Vagina (tissue), 2 donors: ENCODE measurements around the gene KRTAP2-1. TPM values are rescaled to one million over a fixed set of nuclear protein-coding genes. Genes with fewer than 3 reads are reported as not detected.

Experiments
- DNase-seq, 2 donors: peaks; one replicate each; pipeline ENCODE4 v3.0.0-alpha.2; 2017; ENCODE audit errors: extremely low spot score in 2 of 2
- H3K27ac ChIP-seq: fragments of 200-600 bp; sonication (generic); one replicate; pipeline ENCODE4 v1.5.1; 2019
- H3K27me3 ChIP-seq: fragments of 200-600 bp; sonication (generic); one replicate; pipeline ENCODE4 v1.5.1; 2019
- H3K36me3 ChIP-seq, 2 donors: fragments of 200-600 bp; sonication (generic); one replicate each; pipeline ENCODE4 v1.5.1; 2017 to 2019
- H3K4me1 ChIP-seq: fragments of 200-600 bp; sonication (generic); one replicate; pipeline ENCODE4 v1.5.1; 2019
- H3K4me3 ChIP-seq, 2 donors: fragments of 200-600 bp; sonication (generic); 1 replicate in 1 of 2; 2 replicates in 1 of 2; pipeline ENCODE4 v1.5.1; 2016 to 2019
- H3K9me3 ChIP-seq: fragments of 200-600 bp; sonication (generic); one replicate; pipeline ENCODE4 v1.5.1; 2019
- POLR2A ChIP-seq, 2 donors: fragments of 450-650 bp; IDR thresholded peaks; one replicate each; pipeline ENCODE4 v1.6.1; 2017; ENCODE audit warnings: antibody characterized with exemption in 2 of 2, mild to moderate bottlenecking in 2 of 2, moderate library complexity in 2 of 2
- POLR2AphosphoS5 ChIP-seq, 2 donors: sonication (generic); formaldehyde crosslinking; IDR thresholded peaks; one replicate each; pipeline ENCODE4 v1.9.0; 2017; ENCODE audit warnings: antibody characterized with exemption in 2 of 2, mild to moderate bottlenecking in 2 of 2, low read depth in 1 of 2; ENCODE audit not compliant: insufficient read depth in 1 of 2
- intact Hi-C: fragments of 100-400 bp; cut with DNase I; formaldehyde crosslinking; loops from one replicate; pipeline ENCODE4 v1.15.1; 2023
- total RNA-seq: library from RNA; depleted of rRNA; stranded (reverse); fragments of >200 nt; gene quantifications from one replicate; pipeline ENCODE4 v1.2.3, GENCODE V29; 2016
- TF ChIP-seq, protein P1 (sequence below), 3 experiments: fragments of 450-650 bp in 2 of 3; fragments of 200-600 bp in 1 of 3; sonication (generic) in 1 of 3; IDR thresholded peaks; one replicate each; pipeline ENCODE4 v1.5.1; 2017 to 2019; ENCODE audit warnings: antibody characterized with exemption in 3 of 3, mild to moderate bottlenecking in 2 of 3, moderate library complexity in 2 of 3

The KRTAP2-1 gene
- total RNA-seq, 1 donor from 2014 or later: not detected

DNA sequence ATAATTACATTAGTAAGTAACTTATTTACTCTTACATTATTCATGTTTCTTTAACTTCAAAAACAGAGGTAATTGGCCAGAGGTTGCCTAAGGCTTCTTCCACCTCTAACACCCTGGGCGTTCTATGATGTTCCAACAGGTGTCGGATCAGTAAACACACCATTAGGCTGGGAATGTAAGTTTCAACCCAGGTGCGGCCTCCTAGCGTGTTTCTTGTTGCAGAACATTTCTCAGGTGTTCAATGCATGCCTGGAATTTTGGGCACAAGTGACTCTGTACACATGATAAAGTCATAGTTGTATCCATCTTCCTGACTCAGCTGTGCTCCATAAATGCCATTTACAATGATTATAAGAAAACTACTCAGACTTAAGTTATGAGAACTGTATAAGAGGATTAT is 6.9 kb upstream of the KRTAP2-1 start:
- H3K36me3 ChIP-seq: no peaks in the 10 kb centered on the region
- no peaks in the 10 kb centered on the region for H3K27me3 ChIP-seq
- H3K4me3 ChIP-seq: no peak overlapping the region
- H3K9me3 ChIP-seq: no peaks in the 10 kb centered on the region
- H3K27ac ChIP-seq: no peak overlapping the region
- DNase-seq: no peak
- intact Hi-C loops: no loop called here
- no peaks in the 10 kb centered on the region for H3K4me1 ChIP-seq
- TF ChIP-seq POLR2AphosphoS5 (IDR thresholded peaks at IDR 0.05; ENCODE audit: insufficient read depth in 1 of 2, low read depth in 1 of 2) (no peak), POLR2A (IDR thresholded peaks at IDR 0.05) (no peak)
- TF ChIP-seq, protein P1, sequence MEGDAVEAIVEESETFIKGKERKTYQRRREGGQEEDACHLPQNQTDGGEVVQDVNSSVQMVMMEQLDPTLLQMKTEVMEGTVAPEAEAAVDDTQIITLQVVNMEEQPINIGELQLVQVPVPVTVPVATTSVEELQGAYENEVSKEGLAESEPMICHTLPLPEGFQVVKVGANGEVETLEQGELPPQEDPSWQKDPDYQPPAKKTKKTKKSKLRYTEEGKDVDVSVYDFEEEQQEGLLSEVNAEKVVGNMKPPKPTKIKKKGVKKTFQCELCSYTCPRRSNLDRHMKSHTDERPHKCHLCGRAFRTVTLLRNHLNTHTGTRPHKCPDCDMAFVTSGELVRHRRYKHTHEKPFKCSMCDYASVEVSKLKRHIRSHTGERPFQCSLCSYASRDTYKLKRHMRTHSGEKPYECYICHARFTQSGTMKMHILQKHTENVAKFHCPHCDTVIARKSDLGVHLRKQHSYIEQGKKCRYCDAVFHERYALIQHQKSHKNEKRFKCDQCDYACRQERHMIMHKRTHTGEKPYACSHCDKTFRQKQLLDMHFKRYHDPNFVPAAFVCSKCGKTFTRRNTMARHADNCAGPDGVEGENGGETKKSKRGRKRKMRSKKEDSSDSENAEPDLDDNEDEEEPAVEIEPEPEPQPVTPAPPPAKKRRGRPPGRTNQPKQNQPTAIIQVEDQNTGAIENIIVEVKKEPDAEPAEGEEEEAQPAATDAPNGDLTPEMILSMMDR (IDR thresholded peaks at IDR 0.05): no peak

GRCh38 chr17:41052566-41052965 is 5.5 kb upstream of the KRTAP2-1 start:
- Histone ChIP-seq H3K4me1 (no peaks in the 10 kb centered on the region), H3K9me3 (no peaks in the 10 kb centered on the region), H3K27ac (no peak overlapping the region), H3K4me3 (no peak overlapping the region), H3K27me3 (no peaks in the 10 kb centered on the region), H3K36me3 (no peaks in the 10 kb centered on the region)
- TF ChIP-seq POLR2A (IDR thresholded peaks at IDR 0.05): no peak
- TF ChIP-seq, protein P1 (IDR thresholded peaks at IDR 0.05): no peak
- no peak for TF ChIP-seq POLR2AphosphoS5 (IDR thresholded peaks at IDR 0.05; ENCODE audit: insufficient read depth in 1 of 2, low read depth in 1 of 2)
- intact Hi-C loops: no loop called here
- DNase-seq: no peak

GRCh38 chr17:41049110-41049509 is 2.0 kb upstream of the KRTAP2-1 start:
- H3K4me1 ChIP-seq: no peaks in the 10 kb centered on the region
- no peaks in the 10 kb centered on the region for H3K9me3 ChIP-seq
- no peak overlapping the region for H3K4me3 ChIP-seq
- DNase-seq: no peak
- intact Hi-C loops: no loop called here
- no peaks in the 10 kb centered on the region for H3K36me3 ChIP-seq
- no peak overlapping the region for H3K27ac ChIP-seq
- no peaks in the 10 kb centered on the region for H3K27me3 ChIP-seq
- TF ChIP-seq POLR2A (IDR thresholded peaks at IDR 0.05): no peak
- TF ChIP-seq, protein P1 (IDR thresholded peaks at IDR 0.05): no peak
- no peak for TF ChIP-seq POLR2AphosphoS5 (IDR thresholded peaks at IDR 0.05; ENCODE audit: insufficient read depth in 1 of 2, low read depth in 1 of 2)

GRCh38 chr17:41048441-41048840 is 1.3 kb upstream of the KRTAP2-1 start:
- DNase-seq: no peak
- Histone ChIP-seq H3K27ac (no peak overlapping the region), H3K4me1 (no peaks in the 10 kb centered on the region), H3K9me3 (no peaks in the 10 kb centered on the region), H3K4me3 (no peak overlapping the region), H3K27me3 (no peaks in the 10 kb centered on the region), H3K36me3 (no peaks in the 10 kb centered on the region)
- TF ChIP-seq, protein P1 (IDR thresholded peaks at IDR 0.05): no peak
- no peak for TF ChIP-seq POLR2A (IDR thresholded peaks at IDR 0.05)
- no peak for TF ChIP-seq POLR2AphosphoS5 (IDR thresholded peaks at IDR 0.05; ENCODE audit: insufficient read depth in 1 of 2, low read depth in 1 of 2)
- intact Hi-C loops: no loop called here

DNA sequence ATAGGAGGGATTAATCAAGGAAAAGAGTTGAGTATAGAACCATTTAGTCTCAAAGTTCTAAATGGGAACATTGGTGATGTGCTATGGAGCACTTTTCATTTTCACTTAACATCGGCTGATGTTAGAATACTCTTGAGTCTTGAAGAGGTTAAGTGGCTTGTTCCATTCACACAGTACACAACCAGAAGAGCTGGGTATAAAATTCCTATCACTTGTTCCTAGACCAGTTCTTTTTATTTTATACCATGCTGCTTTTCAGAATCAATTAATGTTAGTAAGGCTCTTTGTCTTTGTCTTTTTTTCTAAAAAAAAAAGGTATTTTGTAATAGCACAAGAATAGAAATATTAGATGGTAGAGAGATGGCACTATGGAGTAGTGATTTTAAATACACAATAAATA is 4.2 kb downstream of the KRTAP2-1 start:
- Histone ChIP-seq H3K9me3 (no peaks in the 10 kb centered on the region), H3K27ac (no peak overlapping the region), H3K27me3 (no peaks in the 10 kb centered on the region), H3K4me1 (no peaks in the 10 kb centered on the region), H3K36me3 (no peaks in the 10 kb centered on the region), H3K4me3 (no peak overlapping the region)
- no peak for DNase-seq
- TF ChIP-seq POLR2AphosphoS5 (IDR thresholded peaks at IDR 0.05; ENCODE audit: insufficient read depth in 1 of 2, low read depth in 1 of 2) (no peak), POLR2A (IDR thresholded peaks at IDR 0.05) (no peak)
- TF ChIP-seq, protein P1 (IDR thresholded peaks at IDR 0.05): no peak
- intact Hi-C loops: no loop called here
